GM13976 (cell line): Measurements from ENCODE around the gene CDC37L1.

Experiments
- DNase-seq: peaks from one replicate; pipeline ENCODE4 v3.0.0; 2012; ENCODE audit warnings: low spot score
- in situ Hi-C: fragments of 300-500 bp; cut with MboI; formaldehyde crosslinking; loops from one replicate; pipeline ENCODE4 v1.12.0; 2022; ENCODE audit warnings: low sequenced_read_pairs, mixed read lengths, inconsistent platforms; ENCODE audit not compliant: unreplicated experiment
- TF ChIP-seq, protein P1 (sequence below): IDR thresholded peaks from 2 replicates; pipeline ENCODE4 v1.5.1; 2012; ENCODE audit warnings: borderline replicate concordance, mild to moderate bottlenecking; ENCODE audit not compliant: insufficient read depth; ENCODE audit errors: extremely low read depth, missing control alignments, control extremely low read depth

The CDC37L1 gene

DNA sequence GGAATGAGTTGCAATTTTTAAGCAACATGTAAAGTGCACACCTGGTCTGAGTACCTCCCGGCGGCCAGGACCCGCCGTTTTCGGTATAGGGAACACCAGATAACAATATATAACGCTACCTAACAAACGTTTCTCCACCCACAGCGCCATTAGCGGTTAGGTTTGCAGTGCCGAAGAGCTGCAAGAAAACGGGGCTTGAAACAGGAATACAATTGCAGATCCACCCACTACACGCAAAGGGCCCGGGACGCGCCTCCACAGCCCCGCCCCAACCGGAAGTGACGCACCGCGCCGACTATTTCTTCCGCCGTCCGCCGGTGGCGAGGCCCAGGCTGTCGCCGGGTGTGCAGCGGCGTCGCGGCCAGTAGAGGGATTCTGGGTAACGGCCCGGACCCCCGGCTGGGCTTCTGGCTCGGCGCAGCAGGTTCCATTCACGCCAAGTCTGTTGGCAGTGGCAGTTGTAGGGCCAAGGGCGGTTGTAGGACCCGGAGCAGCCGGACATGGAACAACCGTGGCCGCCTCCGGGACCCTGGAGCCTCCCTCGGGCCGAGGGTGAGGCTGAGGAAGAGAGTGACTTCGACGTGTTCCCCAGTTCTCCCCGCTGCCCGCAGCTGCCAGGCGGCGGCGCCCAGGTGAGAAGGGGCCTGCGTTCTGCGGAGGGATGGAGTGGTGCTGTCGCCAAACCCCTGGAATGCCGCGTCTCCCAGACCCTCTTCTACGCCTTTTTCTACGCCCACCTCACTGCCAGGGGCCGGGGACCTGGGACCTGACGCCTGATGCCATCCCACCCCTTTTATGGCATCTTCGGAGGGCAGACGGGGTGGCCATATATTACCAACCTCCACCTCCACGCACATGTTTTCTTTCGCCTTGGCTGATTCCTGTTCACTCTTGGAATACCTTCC lies at the start of gene CDC37L1:
Gene CDC37L1 (plus strand): TSS at position 302 of the 905 bp plus-strand sequence. CDS start 199 bp downstream, at position 501.
- TF ChIP-seq, protein P1, sequence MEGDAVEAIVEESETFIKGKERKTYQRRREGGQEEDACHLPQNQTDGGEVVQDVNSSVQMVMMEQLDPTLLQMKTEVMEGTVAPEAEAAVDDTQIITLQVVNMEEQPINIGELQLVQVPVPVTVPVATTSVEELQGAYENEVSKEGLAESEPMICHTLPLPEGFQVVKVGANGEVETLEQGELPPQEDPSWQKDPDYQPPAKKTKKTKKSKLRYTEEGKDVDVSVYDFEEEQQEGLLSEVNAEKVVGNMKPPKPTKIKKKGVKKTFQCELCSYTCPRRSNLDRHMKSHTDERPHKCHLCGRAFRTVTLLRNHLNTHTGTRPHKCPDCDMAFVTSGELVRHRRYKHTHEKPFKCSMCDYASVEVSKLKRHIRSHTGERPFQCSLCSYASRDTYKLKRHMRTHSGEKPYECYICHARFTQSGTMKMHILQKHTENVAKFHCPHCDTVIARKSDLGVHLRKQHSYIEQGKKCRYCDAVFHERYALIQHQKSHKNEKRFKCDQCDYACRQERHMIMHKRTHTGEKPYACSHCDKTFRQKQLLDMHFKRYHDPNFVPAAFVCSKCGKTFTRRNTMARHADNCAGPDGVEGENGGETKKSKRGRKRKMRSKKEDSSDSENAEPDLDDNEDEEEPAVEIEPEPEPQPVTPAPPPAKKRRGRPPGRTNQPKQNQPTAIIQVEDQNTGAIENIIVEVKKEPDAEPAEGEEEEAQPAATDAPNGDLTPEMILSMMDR: peak; percentile 60
- in situ Hi-C loops: no loop called here
- peak; percentile 94 for DNase-seq

DNA sequence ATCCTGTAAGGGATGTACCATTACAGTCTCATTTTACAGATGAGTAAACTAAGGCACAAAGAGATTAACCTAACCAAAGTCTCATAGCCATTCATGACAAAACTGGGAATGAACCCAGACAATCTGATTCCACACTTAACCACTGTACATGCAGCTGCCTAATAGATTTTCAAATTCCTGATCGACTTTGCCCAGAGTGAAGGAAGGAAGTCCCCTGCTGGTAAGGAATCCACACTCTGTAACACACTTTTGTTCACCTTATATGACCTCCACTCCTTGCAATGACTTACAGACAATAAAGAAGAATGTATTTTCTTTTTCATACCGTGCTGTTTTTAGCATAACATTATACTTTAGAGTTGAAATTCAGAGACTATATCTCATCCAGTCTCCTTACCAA lies 48.5 kb upstream of the CDC37L1 start:
- no peak for DNase-seq
- TF ChIP-seq, protein P1: no peak
- in situ Hi-C loops: loop anchor here (25.0 kb wide), 1 partner anchor 244 kb away; no protein-coding TSS in a partner anchor

DNA sequence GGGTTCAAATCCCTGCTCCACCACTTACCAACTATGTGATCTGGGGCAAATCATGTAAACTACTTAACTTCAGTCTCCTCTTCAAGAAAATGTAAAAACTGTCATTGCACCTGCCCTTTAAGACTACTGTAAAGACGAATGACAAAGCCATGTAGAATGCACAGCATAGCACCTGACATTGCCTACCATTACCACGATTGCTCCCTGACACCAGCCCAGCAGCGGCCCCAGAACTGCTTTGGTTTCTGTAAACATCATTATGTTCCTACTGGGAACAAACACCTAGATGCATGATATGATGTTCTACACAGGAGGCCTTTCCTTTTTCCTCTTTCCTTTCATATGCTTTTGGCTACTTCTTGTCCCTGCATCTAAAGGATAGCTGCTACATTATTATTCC lies 40.4 kb upstream of the CDC37L1 start:
- TF ChIP-seq, protein P1: no peak
- no peak for DNase-seq
- in situ Hi-C loops: loop anchor here (25.0 kb wide), 1 partner anchor 252 kb away; no protein-coding TSS in a partner anchor

DNA sequence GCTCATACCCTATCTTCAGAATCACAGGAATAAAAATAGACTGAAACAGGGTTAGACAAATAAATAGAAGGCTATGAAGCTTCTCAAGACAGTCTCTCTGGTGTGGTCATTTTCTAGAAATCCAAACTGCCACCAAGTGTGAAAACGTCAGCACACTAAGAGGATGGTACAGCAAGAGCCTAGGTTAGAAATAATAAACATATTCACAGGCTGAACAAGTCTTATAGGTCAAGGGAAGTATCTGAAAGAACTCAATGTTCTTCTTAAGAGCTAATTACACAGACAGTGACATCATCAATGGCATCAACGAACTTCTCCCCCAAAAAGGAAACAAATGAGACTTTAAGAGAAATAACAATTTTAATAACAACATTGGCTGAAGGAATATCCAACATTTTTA lies 39.9 kb upstream of the CDC37L1 start:
- TF ChIP-seq, protein P1: no peak
- DNase-seq: no peak
- in situ Hi-C loops: loop anchor here (25.0 kb wide), 1 partner anchor 252 kb away; no protein-coding TSS in a partner anchor

DNA sequence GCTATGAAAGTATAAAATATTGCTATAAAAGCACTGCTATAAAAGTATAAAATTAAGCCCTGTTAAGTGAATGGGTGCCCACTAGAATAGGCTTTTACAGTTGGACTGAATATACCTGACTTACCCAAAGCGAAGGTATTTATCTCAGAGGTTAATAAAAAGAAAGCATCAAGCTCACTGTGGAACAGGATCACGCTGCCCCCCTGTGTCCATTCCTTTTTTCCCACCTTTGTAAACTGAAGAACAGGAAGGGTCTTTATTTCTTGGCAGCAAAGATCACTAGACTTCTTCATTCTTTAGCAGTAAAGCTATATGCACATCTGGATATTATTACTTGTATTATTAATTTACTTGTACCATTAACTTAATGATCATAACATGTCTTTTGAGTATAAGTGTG lies 39.3 kb upstream of the CDC37L1 start:
- in situ Hi-C loops: loop anchor here (25.0 kb wide), 1 partner anchor 253 kb away; no protein-coding TSS in a partner anchor
- peak; percentile 32 for DNase-seq
- TF ChIP-seq, protein P1: peak; percentile 23

DNA sequence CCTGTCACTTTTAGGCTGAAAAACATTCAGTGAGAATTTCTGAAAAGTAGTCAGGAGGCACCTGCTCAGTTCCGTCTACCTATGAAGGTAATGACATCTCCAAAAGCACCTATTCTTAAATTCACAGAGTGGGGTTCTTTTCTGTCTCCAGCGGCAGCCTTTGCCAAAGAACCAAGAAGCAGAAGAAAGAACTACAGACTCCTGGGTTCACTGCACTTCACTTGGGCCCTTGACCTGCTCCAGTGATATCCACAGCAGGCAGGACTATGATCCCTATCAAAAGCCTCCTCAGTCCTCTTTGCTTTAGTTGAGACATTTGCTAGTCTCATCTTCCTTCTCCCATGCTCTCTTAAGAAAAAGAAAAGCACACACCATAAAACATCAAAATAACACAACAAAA lies 37.0 kb upstream of the CDC37L1 start:
- TF ChIP-seq, protein P1: no peak
- in situ Hi-C loops: loop anchor here (25.0 kb wide), 1 partner anchor 255 kb away; no protein-coding TSS in a partner anchor
- no peak for DNase-seq
